Fibroblast of lung (primary cell): ENCODE results near the gene AKAP8.

ENCODE experiments used
- EZH2 ChIP-seq: IDR thresholded peaks from 2 replicates; pipeline ENCODE4 v1.5.1; 2012; ENCODE audit warnings: low read length, control low read depth, mild to moderate bottlenecking; ENCODE audit errors: missing control alignments
- TF ChIP-seq, protein P1 (sequence below), 2 donors: IDR thresholded peaks in 1 of 2; conservative IDR thresholded peaks in 1 of 2; 1 replicate in 1 of 2; 2 replicates in 1 of 2; pipeline ENCODE4 v1.5.1; 2011 to 2012; ENCODE audit warnings: low read length in 2 of 2, control low read depth in 1 of 2, inconsistent platforms in 1 of 2, low read depth in 1 of 2, mild to moderate bottlenecking in 1 of 2

DNA sequence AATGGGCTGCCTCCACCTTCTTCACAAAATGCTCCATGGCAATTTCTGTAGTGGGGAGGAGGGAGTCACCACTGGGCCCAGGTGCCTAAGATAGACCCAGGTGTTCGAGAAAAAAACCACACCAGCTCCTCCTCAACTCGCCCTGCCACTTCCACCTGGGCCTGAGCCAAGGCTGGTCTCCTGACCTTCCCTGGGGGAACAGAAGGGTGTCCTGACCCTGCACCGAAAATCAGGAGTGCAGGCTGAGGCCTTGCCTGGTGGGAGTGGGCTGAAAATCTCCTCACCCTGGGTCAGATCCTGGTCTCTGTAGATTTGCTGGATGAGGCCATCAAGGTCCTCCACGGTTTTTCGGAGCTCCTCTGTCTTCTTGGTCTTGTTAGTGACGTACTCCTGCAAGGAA is 17.6 kb upstream of the AKAP8 start:
- TF ChIP-seq, protein P1, sequence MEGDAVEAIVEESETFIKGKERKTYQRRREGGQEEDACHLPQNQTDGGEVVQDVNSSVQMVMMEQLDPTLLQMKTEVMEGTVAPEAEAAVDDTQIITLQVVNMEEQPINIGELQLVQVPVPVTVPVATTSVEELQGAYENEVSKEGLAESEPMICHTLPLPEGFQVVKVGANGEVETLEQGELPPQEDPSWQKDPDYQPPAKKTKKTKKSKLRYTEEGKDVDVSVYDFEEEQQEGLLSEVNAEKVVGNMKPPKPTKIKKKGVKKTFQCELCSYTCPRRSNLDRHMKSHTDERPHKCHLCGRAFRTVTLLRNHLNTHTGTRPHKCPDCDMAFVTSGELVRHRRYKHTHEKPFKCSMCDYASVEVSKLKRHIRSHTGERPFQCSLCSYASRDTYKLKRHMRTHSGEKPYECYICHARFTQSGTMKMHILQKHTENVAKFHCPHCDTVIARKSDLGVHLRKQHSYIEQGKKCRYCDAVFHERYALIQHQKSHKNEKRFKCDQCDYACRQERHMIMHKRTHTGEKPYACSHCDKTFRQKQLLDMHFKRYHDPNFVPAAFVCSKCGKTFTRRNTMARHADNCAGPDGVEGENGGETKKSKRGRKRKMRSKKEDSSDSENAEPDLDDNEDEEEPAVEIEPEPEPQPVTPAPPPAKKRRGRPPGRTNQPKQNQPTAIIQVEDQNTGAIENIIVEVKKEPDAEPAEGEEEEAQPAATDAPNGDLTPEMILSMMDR (conservative IDR thresholded peaks at IDR 0.05 in 1 of 2, IDR thresholded peaks at IDR 0.05 in 1 of 2; ENCODE audit: low read depth in 1 of 2, low read length in 2 of 2): no peak
- TF ChIP-seq EZH2: no peak
